AG04449 (cell line): ENCODE results near the gene OIP5.

Experiments
- CTCF ChIA-PET: fragments of 350-600 bp; formaldehyde crosslinking; extraction: SDS; loops from one replicate; lab custom pipeline; 2021; ENCODE audit warnings: antibody characterized with exemption; lab: Yijun Ruan, JAX
- POLR2A ChIA-PET: fragments of 400-600, 350-600 bp; formaldehyde crosslinking; extraction: SDS; loops from one replicate; lab custom pipeline; 2020; ENCODE audit warnings: antibody characterized with exemption, inconsistent platforms; lab: Yijun Ruan, JAX
- DNase-seq: peaks from one replicate; pipeline ENCODE4 v3.0.0-alpha.2; 2010; ENCODE audit warnings: low read depth, low spot score
- H3K4me3 ChIP-seq: 2 replicates; pipeline ENCODE4 v1.5.1; 2011; ENCODE audit warnings: low read depth, mild to moderate bottlenecking, control low read depth, low read length
- CTCF ChIP-seq: IDR thresholded peaks from one replicate; pipeline ENCODE4 v1.5.1; 2011; ENCODE audit warnings: mild to moderate bottlenecking, moderate library complexity, low read length, control low read depth, inconsistent platforms; ENCODE audit not compliant: insufficient read depth; ENCODE audit errors: missing control alignments

OIP5 gene

GRCh38 chr15:41291065-41291631 is 41.2 kb downstream of the OIP5 start:
- POLR2A ChIA-PET: no interaction called here
- TF ChIP-seq CTCF: no peak
- CTCF ChIA-PET: no interaction called here

GRCh38 chr15:41289953-41290352 is 42.4 kb downstream of the OIP5 start:
- ChIA-PET POLR2A (interaction anchor here (0.6 kb wide), 1 partner anchor 30 kb away, joined by 4 read pairs; no protein-coding TSS in a partner anchor), CTCF (no interaction called here)
- no peak for DNase-seq
- TF ChIP-seq CTCF: no peak
- no peak overlapping the region for H3K4me3 ChIP-seq

More at GRCh38 chr15:41291065-41291631, 41.2 kb downstream of the OIP5 start:
- DNase-seq: no peak
- H3K4me3 ChIP-seq: no peak overlapping the region

GRCh38 chr15:41288464-41288863 is 43.9 kb downstream of the OIP5 start:
- H3K4me3 ChIP-seq: no peak overlapping the region
- TF ChIP-seq CTCF: no peak
- CTCF ChIA-PET: interaction anchor here (1.3 kb wide), 1 partner anchor 43 kb away, joined by 4 read pairs; no protein-coding TSS in a partner anchor
- POLR2A ChIA-PET: no interaction called here
- DNase-seq: no peak

- TF ChIP-seq CTCF: no peak
- H3K4me3 ChIP-seq: no peak overlapping the region
- CTCF ChIA-PET: interaction anchor here (1.4 kb wide), 1 partner anchor 46 kb away, joined by 10 read pairs; the partner anchor contains the start of genes NUSAP1 and OIP5
- POLR2A ChIA-PET: no interaction called here
- DNase-seq: no peak
Observed at GRCh38 chr15:41286665-41287333, 45.6 kb downstream of the OIP5 start.

DNA sequence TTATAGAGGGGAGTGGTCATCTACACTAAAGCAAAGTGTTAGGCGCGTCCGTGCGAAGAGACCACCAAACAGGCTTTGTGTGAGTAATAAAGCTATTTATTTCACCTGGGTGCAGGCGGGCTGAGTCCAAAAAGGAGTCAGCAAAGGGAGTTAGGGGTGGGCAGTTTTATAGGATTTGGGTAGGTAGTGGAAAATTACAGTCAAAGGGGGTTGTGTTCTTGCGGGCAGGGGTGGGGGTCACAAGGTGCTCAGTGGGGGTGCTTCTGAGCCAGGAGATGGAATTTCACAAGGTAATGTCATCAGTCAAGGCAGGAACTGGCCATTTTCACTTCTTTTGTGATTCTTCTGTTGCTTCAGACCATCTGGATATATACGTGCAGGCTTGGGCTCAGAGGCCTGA is 47.1 kb downstream of the OIP5 start:
- no peak for TF ChIP-seq CTCF
- POLR2A ChIA-PET: no interaction called here
- peak overlapping the region; percentile 94 for H3K4me3 ChIP-seq
- no peak for DNase-seq
- CTCF ChIA-PET: interaction anchor here (1.3 to 1.4 kb wide), 2 partner anchors 47 to 382 kb away, joined by 3 to 10 read pairs; partner anchors contain the start of genes NUSAP1 and OIP5

DNA sequence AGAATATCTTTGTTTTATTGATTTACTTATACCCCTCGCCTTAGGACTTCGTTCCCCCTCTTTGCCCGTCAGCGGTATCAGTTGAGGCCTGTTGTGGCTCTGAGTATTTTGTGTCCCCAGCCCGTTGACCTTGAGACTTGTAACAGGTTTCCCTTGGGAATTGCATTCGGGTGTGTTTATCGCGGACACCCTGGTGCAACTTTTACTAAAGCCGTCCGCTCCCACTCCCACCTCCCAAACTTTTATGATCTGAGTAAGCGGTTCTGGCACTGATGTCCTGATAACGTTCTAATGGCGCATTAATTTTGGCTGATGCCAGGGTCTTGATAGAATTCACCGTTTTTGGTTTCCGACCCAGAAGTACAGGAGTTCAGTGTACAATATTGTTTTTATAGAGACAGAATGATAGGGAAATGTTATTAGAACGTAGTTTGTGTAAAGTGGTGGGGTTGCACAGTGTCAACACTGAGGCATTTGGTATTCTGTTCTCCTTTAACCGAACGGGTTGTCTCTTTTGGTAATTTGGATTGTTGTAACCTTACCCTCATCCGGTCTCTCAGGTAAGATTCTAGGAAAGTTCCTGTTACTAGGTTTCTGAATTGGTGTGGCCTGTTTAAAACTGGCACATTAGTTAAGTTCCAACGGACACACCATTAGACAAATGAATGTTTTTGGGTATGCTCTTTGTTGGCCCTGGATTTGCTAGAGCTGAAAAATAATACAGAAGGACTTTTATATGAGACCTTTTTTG is 47.8 kb downstream of the OIP5 start:
- ChIA-PET POLR2A (no interaction called here), CTCF (no interaction called here)
- TF ChIP-seq CTCF: no peak
- no peak for DNase-seq
- peak overlapping the region; percentile 94 for H3K4me3 ChIP-seq
